Testis (tissue), 3 donors: ENCODE results near the gene SAMD4A. TPM values are rescaled to one million over a fixed set of nuclear protein-coding genes. Genes with fewer than 3 reads are reported as not detected.
"Not testable (repeated sequence)": the region's sequence is repeated elsewhere in the genome, so short reads cannot be mapped to it uniquely, and the experiment has no call there.

Source experiments
- DNase-seq: peaks from one replicate; pipeline ENCODE4 v3.0.0-alpha.2; 2019
- H3K27ac ChIP-seq, 2 donors: fragments of 200-600 bp; sonication (generic); one replicate each; pipeline ENCODE4 v1.5.1; 2019
- H3K27me3 ChIP-seq: fragments of 200-600 bp; sonication (generic); one replicate; pipeline ENCODE4 v1.5.1; 2019
- H3K36me3 ChIP-seq: fragments of 200-600 bp; sonication (generic); one replicate; pipeline ENCODE4 v1.5.1; 2017; ENCODE audit warnings: low read depth; ENCODE audit errors: missing control alignments
- H3K4me1 ChIP-seq: fragments of 200-600 bp; sonication (generic); one replicate; pipeline ENCODE4 v1.5.1; 2019
- H3K4me3 ChIP-seq, 2 donors: fragments of 200-600 bp; sonication (generic); one replicate each; pipeline ENCODE4 v1.5.1; 2017 to 2019
- H3K9me3 ChIP-seq: fragments of 200-600 bp; sonication (generic); one replicate; pipeline ENCODE4 v1.5.1; 2017
- CTCF ChIP-seq, 3 experiments: fragments of 450-650 bp in 2 of 3; fragments of 200-600 bp in 1 of 3; sonication (generic) in 1 of 3; IDR thresholded peaks; one replicate each; pipeline ENCODE4 v1.5.1; 2016 to 2019; ENCODE audit warnings: antibody characterized with exemption in 3 of 3, mild to moderate bottlenecking in 2 of 3, moderate library complexity in 1 of 3
- POLR2A ChIP-seq: fragments of 450-650 bp; IDR thresholded peaks from one replicate; pipeline ENCODE4 v1.6.1; 2017; ENCODE audit warnings: antibody characterized with exemption, mild to moderate bottlenecking, moderate library complexity
- WGBS, 2 donors: methylation state at CpG; one replicate each; pipeline ENCODE4 v1.1.5; 2018; 5-methylcytosine and 5-hydroxymethylcytosine counted together
- intact Hi-C: fragments of 100-400 bp; cut with DNase I; formaldehyde crosslinking; loops from one replicate; pipeline ENCODE4 v1.15.1; 2023; ENCODE audit warnings: low total_unique reads
- polyA plus RNA-seq: library from polyadenylated mRNA; stranded (reverse); fragments of 350-450 nt; fragmentation: Illumina TruSeq; extraction: RNeasy Lipid Tissue Mini Kit (QIAGEN cat#74804); gene quantifications from one replicate; pipeline ENCODE4 v1.2.3, GENCODE V29; 2014; ENCODE audit warnings: low read depth, low replicate concordance; ENCODE audit not compliant: insufficient read depth
- total RNA-seq, 2 donors: library from RNA; depleted of rRNA; stranded (reverse); fragments of >200 nt; gene quantifications; one replicate each; pipeline ENCODE4 v1.2.3, GENCODE V29; 2016

The SAMD4A gene
- total and polyA plus RNA-seq, 3 donors from 2014 or later = 103 to 369 (median 259) TPM

- Histone ChIP-seq H3K27me3 (no peaks in the 10 kb centered on the region), H3K4me1 (no peaks in the 10 kb centered on the region), H3K27ac (no peak overlapping the region), H3K9me3 (no peaks in the 10 kb centered on the region), H3K4me3 (no peak overlapping the region), H3K36me3 (no peaks in the 10 kb centered on the region)
- TF ChIP-seq CTCF (IDR thresholded peaks at IDR 0.05) (no peak), POLR2A (no peak)
- DNase-seq = no peak
- intact Hi-C loops = no loop called here
These were observed 230.0 kb downstream of the SAMD4A start for GRCh38 chr14:54796961-54797360.

GRCh38 chr14:54797556-54797955 is 230.6 kb downstream of the SAMD4A start:
- intact Hi-C loops = no loop called here
- Histone ChIP-seq H3K36me3 (no peaks in the 10 kb centered on the region), H3K27ac (no peak overlapping the region), H3K9me3 (no peaks in the 10 kb centered on the region), H3K4me3 (no peak overlapping the region), H3K27me3 (no peaks in the 10 kb centered on the region), H3K4me1 (no peaks in the 10 kb centered on the region)
- 91% methylated on average over 6 of the region's 6 CpGs for WGBS, 2 donors
- TF ChIP-seq CTCF (IDR thresholded peaks at IDR 0.05) (no peak), POLR2A (no peak)
- DNase-seq = no peak

- TF ChIP-seq POLR2A = no peak
- TF ChIP-seq CTCF (IDR thresholded peaks at IDR 0.05) = no peak
- Histone ChIP-seq H3K27ac (no peak overlapping the region), H3K9me3 (no peaks in the 10 kb centered on the region), H3K4me1 (no peaks in the 10 kb centered on the region), H3K4me3 (no peak overlapping the region), H3K27me3 (no peaks in the 10 kb centered on the region), H3K36me3 (no peaks in the 10 kb centered on the region)
- WGBS, 2 donors = 74 to 75% methylated on average over 4 of the region's 4 CpGs
- no peak for DNase-seq
- intact Hi-C loops = no loop called here
These were observed 231.1 kb downstream of the SAMD4A start for GRCh38 chr14:54797986-54798385.

GRCh38 chr14:54798465-54799124 is 231.7 kb downstream of the SAMD4A start:
- WGBS, 2 donors = 88% methylated on average over 9 of the region's 9 CpGs
- no peaks in the 10 kb centered on the region for H3K9me3 ChIP-seq
- intact Hi-C loops = no loop called here
- no peak for TF ChIP-seq POLR2A
- no peak for TF ChIP-seq CTCF (IDR thresholded peaks at IDR 0.05)
- no peaks in the 10 kb centered on the region for H3K4me1 ChIP-seq
- DNase-seq = no peak
- no peak overlapping the region for H3K4me3 ChIP-seq
- no peaks in the 10 kb centered on the region for H3K27me3 ChIP-seq
- H3K27ac ChIP-seq = no peak overlapping the region
- no peaks in the 10 kb centered on the region for H3K36me3 ChIP-seq

- H3K27ac ChIP-seq, H3K4me1 ChIP-seq, intact Hi-C loops, H3K9me3 ChIP-seq, H3K36me3 ChIP-seq, H3K27me3 ChIP-seq, H3K4me3 ChIP-seq, DNase-seq: not testable (repeated sequence)
- 92 to 98% methylated on average over 2 of the region's 2 CpGs for WGBS, 2 donors
These were observed 234.6 kb downstream of the SAMD4A start for GRCh38 chr14:54801482-54801881.
